AG10803 (cell line): ENCODE data around the gene KRTAP1-1.
"Not testable (repeated sequence)": the region's sequence is repeated elsewhere in the genome, so short reads cannot be mapped to it uniquely, and the experiment has no call there.

Experiments used
- DNase-seq: peaks from one replicate; pipeline ENCODE4 v3.0.0; 2010; ENCODE audit warnings: low read depth
- H3K4me3 ChIP-seq: 2 replicates; pipeline ENCODE4 v1.5.1; 2011; ENCODE audit warnings: mild to moderate bottlenecking, low read length, control low read depth
- CTCF ChIP-seq: conservative IDR thresholded peaks from 2 replicates; pipeline ENCODE4 v1.5.1; 2011; ENCODE audit warnings: mild to moderate bottlenecking, low read length, control low read depth, inconsistent platforms

Gene KRTAP1-1

GRCh38 chr17:41054025-41054424 is 12.8 kb upstream of the KRTAP1-1 start:
- DNase-seq, result no peak
- no peak overlapping the region for H3K4me3 ChIP-seq
- TF ChIP-seq CTCF, result no peak

GRCh38 chr17:41052566-41052965 is 11.3 kb upstream of the KRTAP1-1 start:
- no peak for TF ChIP-seq CTCF
- DNase-seq, result peak; percentile 87

GRCh38 chr17:41049110-41049509 is 7.9 kb upstream of the KRTAP1-1 start:
- DNase-seq, result peak; percentile 85
- TF ChIP-seq CTCF, result no peak
- no peak overlapping the region for H3K4me3 ChIP-seq

More at GRCh38 chr17:41052566-41052965, 11.3 kb upstream of the KRTAP1-1 start:
- no peak overlapping the region for H3K4me3 ChIP-seq

GRCh38 chr17:41048441-41048840 is 7.2 kb upstream of the KRTAP1-1 start:
- peak; percentile 80 for DNase-seq
- no peak overlapping the region for H3K4me3 ChIP-seq
- TF ChIP-seq CTCF, result no peak

- DNase-seq, H3K4me3 ChIP-seq: not testable (repeated sequence)
These were observed 5.7 kb upstream of the KRTAP1-1 start, which contains the start of gene KRTAP2-1 for GRCh38 chr17:41046735-41047465. KRTAP2-1 (minus strand) TSS chr17:41047316; CDS start chr17:41047267, 49 bp downstream.

- no peak for TF ChIP-seq CTCF
- DNase-seq, result no peak
- H3K4me3 ChIP-seq, result no peak overlapping the region
These were observed 1.7 kb upstream of the KRTAP1-1 start for GRCh38 chr17:41042953-41043352.

- no peak for DNase-seq
- H3K4me3 ChIP-seq, result no peak overlapping the region
- TF ChIP-seq CTCF, result no peak
These were observed 3.3 kb downstream of the KRTAP1-1 start for GRCh38 chr17:41037853-41038350.

GRCh38 chr17:41034346-41034935 is 6.8 kb downstream of the KRTAP1-1 start, which contains the start of gene KRTAP1-3:
KRTAP1-3 (minus strand) TSS chr17:41034874; CDS start chr17:41034821, 53 bp downstream.
- H3K4me3 ChIP-seq, DNase-seq: not testable (repeated sequence)
